Endothelial cell of umbilical vein (primary cell): ENCODE data around the gene PLA2G6. TPM values are rescaled to one million over a fixed set of nuclear protein-coding genes. Genes with fewer than 3 reads are reported as not detected.

Source experiments
- BruUV-seq: library from RNA; stranded (reverse); fragments of 400-500 nt; replicated peaks from 2 replicates; lab custom pipeline; 2021; lab: Mats Ljungman, UMichigan
- CTCF ChIA-PET: fragments of 300-600, 350-600 bp; sonication (Branson Sonifier 250); formaldehyde crosslinking; loops from one replicate; lab custom pipeline; 2021; ENCODE audit warnings: antibody characterized with exemption, inconsistent platforms; lab: Charles Lee
- POLR2A ChIA-PET: fragments of 300-600, 350-600 bp; sonication (Branson Sonifier 250); formaldehyde crosslinking; loops from one replicate; lab custom pipeline; 2021; ENCODE audit warnings: antibody characterized with exemption, inconsistent platforms; lab: Charles Lee
- DNase-seq: peaks from one replicate; pipeline ENCODE4 v3.0.0-alpha.2; 2011; ENCODE audit warnings: low read depth, low spot score
- FAIRE-seq: peaks from 2 replicates; lab custom pipeline; 2011; peaks lifted over from hg19 to GRCh38; lab: Jason Lieb, UNC
- H2AFZ ChIP-seq: 2 replicates; pipeline ENCODE4 v1.6.0; 2012; ENCODE audit warnings: low read depth, low read length, control low read depth, inconsistent platforms
- H3K27ac ChIP-seq: 2 replicates; pipeline ENCODE4 v1.5.1; 2011; ENCODE audit warnings: low read depth, mild to moderate bottlenecking, control low read depth, low read length, moderate library complexity; ENCODE audit not compliant: insufficient read depth
- H3K27me3 ChIP-seq, 2 experiments: 2 replicates each; pipeline versions ENCODE4 v1.6.0 to v1.6.1; 2011; ENCODE audit warnings: low read length in 2 of 2, mixed read lengths in 1 of 2; ENCODE audit not compliant: control insufficient read depth in 2 of 2, insufficient read depth in 2 of 2
- H3K36me3 ChIP-seq, 2 experiments: 2 replicates in 1 of 2; 3 replicates in 1 of 2; pipeline ENCODE4 v1.5.1; 2011; ENCODE audit warnings: low read length in 2 of 2, mild to moderate bottlenecking in 1 of 2, moderate library complexity in 1 of 2; ENCODE audit not compliant: control insufficient read depth in 2 of 2, insufficient read depth in 2 of 2; ENCODE audit errors: extremely low read depth in 1 of 2
- H3K4me1 ChIP-seq: 3 replicates; pipeline ENCODE4 v1.5.1; 2011; ENCODE audit warnings: mild to moderate bottlenecking, low read length; ENCODE audit not compliant: control insufficient read depth, insufficient read depth; ENCODE audit errors: extremely low read depth
- H3K4me2 ChIP-seq: 2 replicates; pipeline ENCODE4 v1.6.1; 2011; ENCODE audit warnings: low read length, control low read depth, mixed read lengths; ENCODE audit not compliant: insufficient read depth
- H3K4me3 ChIP-seq, 3 experiments: fragments of 200-600 bp in 1 of 3; sonication (generic), shearing (Covaris generic) in 1 of 3; replicated peaks in 1 of 3; 2 replicates each; pipeline ENCODE4 v1.5.1; 2011 to 2016; ENCODE audit warnings: control low read depth in 3 of 3, low read length in 3 of 3, mild to moderate bottlenecking in 2 of 3, inconsistent platforms in 1 of 3, low read depth in 1 of 3, moderate library complexity in 1 of 3; ENCODE audit not compliant: insufficient read depth in 1 of 3
- H3K79me2 ChIP-seq: 2 replicates; pipeline ENCODE4 v1.6.0; 2012; ENCODE audit warnings: low read length, inconsistent platforms; ENCODE audit not compliant: control insufficient read depth, insufficient read depth
- H3K9ac ChIP-seq: replicated peaks from 2 replicates; pipeline ENCODE3; 2011; ENCODE audit warnings: low read length, control low read depth; ENCODE audit not compliant: insufficient read depth; ENCODE audit errors: extremely low read depth
- H3K9me1 ChIP-seq: replicated peaks from 3 replicates; pipeline ENCODE4 v1.6.0; 2011; ENCODE audit warnings: mild to moderate bottlenecking, low read length; ENCODE audit not compliant: control insufficient read depth, insufficient read depth; ENCODE audit errors: extremely low read depth
- H3K9me3 ChIP-seq: replicated peaks from 2 replicates; pipeline ENCODE4 v1.5.1; 2012; ENCODE audit warnings: low read length, inconsistent platforms; ENCODE audit not compliant: control insufficient read depth, insufficient read depth
- H4K20me1 ChIP-seq: replicated peaks from 2 replicates; pipeline ENCODE3; 2011; ENCODE audit warnings: mild to moderate bottlenecking, low read length; ENCODE audit not compliant: control insufficient read depth, insufficient read depth; ENCODE audit errors: extremely low read depth
- EZH2 ChIP-seq: IDR thresholded peaks from 2 replicates; pipeline ENCODE4 v1.6.1; 2012; ENCODE audit warnings: borderline replicate concordance, low read depth, mild to moderate bottlenecking, moderate library complexity, low read length, inconsistent platforms; ENCODE audit not compliant: severe bottlenecking
- FOS ChIP-seq: IDR thresholded peaks from 2 replicates; pipeline ENCODE4 v1.6.1; 2011; ENCODE audit warnings: mild to moderate bottlenecking, low read length, moderate library complexity, borderline replicate concordance; ENCODE audit not compliant: insufficient read depth
- GATA2 ChIP-seq: IDR thresholded peaks from 2 replicates; pipeline ENCODE4 v1.7.0; 2011; ENCODE audit warnings: low read depth, mild to moderate bottlenecking, moderate library complexity, mixed read lengths, low read length; ENCODE audit not compliant: insufficient read length, insufficient read depth
- JUN ChIP-seq: IDR thresholded peaks from 2 replicates; pipeline ENCODE4 v1.6.1; 2011; ENCODE audit warnings: borderline replicate concordance, low read depth; ENCODE audit not compliant: insufficient read length, insufficient read depth
- MYC ChIP-seq: IDR thresholded peaks from one replicate; pipeline ENCODE4 v1.6.1; 2011; ENCODE audit warnings: mild to moderate bottlenecking, low read depth, low read length
- POLR2A ChIP-seq: IDR thresholded peaks from 2 replicates; pipeline ENCODE4 v1.6.1; 2012; ENCODE audit warnings: low read depth, mild to moderate bottlenecking, control low read depth, low read length
- POLR2AphosphoS5 ChIP-seq: IDR thresholded peaks from 2 replicates; pipeline ENCODE4 v1.6.1; 2012; ENCODE audit warnings: low read depth, mild to moderate bottlenecking, control low read depth, low read length, moderate library complexity; ENCODE audit not compliant: insufficient read depth
- dilution Hi-C: fragments of 300-500 bp; cut with MboI; formaldehyde crosslinking; loops from one replicate; pipeline ENCODE4 v1.15.0; 2019; ENCODE audit warnings: low sequenced_read_pairs; ENCODE audit not compliant: extremely low pct_ligation_motif_present
- intact Hi-C: fragments of 100-400 bp; cut with micrococcal nuclease; formaldehyde crosslinking; loops from one replicate; pipeline ENCODE4 v1.10.0; 2022
- polyA plus RNA-seq, 4 experiments: library from polyadenylated mRNA; depleted of rRNA in 3 of 4; stranded (reverse) in 3 of 4; unstranded in 1 of 4; fragments of >200 nt; gene quantifications; 2 replicates each; pipeline versions ENCODE4 v1.2.1 to v1.2.3, GENCODE V29; 2011 to 2012; ENCODE audit warnings: missing spikeins in 1 of 4
- total RNA-seq: library from RNA; stranded (reverse); gene quantifications from 2 replicates; pipeline ENCODE4 v1.2.3, GENCODE V29; 2021
- TF ChIP-seq, protein P1 (sequence below), 2 donors: IDR thresholded peaks; 1 replicate in 1 of 2; 2 replicates in 1 of 2; pipeline ENCODE4 v1.5.1; 2011; ENCODE audit warnings: low read length in 2 of 2, mild to moderate bottlenecking in 2 of 2, moderate library complexity in 2 of 2, control low read depth in 1 of 2, inconsistent platforms in 1 of 2, low read depth in 1 of 2; ENCODE audit not compliant: insufficient read depth in 1 of 2; ENCODE audit errors: extremely low read depth in 1 of 2
- TF ChIP-seq, protein P2 (sequence below): IDR thresholded peaks from 2 replicates; pipeline ENCODE4 v1.6.1; 2011; ENCODE audit not compliant: insufficient read depth, insufficient read length

PLA2G6 gene
- total and polyA plus RNA-seq, 2 donors (not counting 3 experiments of a cell fraction or from before 2014, with no cell fraction given), result 6.6 to 10.3 TPM

DNA sequence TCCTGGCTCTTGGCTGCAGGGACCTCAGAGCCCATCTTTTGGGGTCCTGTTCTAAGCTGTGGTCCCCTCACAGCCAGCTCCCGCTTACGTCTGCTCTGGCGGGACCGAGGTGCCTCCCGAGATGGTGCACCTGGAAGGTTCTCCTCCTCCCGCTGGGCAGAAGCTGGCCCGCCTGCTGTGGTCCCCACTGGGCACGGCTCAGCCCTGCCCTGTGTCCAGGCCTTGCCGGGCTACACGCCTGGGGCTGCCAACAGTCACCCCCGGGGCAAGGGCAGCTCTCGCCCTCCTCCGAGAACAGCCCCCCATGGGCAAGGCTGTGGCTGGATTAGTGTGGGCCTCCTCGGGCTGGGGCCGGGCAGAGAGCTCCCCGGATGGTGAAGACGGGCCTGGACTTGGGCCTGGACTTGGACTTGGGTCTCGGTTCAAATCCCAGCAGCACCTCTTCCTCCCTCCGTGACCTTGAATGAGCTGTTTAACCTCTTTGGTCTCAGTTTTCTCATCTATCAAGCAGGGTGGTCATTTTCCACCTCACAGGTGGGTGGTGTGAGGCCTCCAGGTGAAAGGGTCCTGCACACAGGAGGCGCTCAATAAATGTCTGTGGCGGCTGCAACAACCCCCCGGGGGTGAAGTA, 72.1 kb downstream of the PLA2G6 start:
- DNase-seq, result no peak
- Histone ChIP-seq H4K20me1 (no peaks in the 10 kb centered on the region), H3K36me3 (no peaks in the 10 kb centered on the region), H3K4me1 (no peaks in the 10 kb centered on the region), H3K27ac (no peak overlapping the region), H3K27me3 (no peaks in the 10 kb centered on the region), H3K4me2 (no peak overlapping the region), H2AFZ (no peak overlapping the region), H3K4me3 (no peak overlapping the region), H3K9me3 (no peaks in the 10 kb centered on the region), H3K9ac (no peak overlapping the region), H3K79me2 (no peaks in the 10 kb centered on the region), H3K9me1 (no peaks in the 10 kb centered on the region)
- dilution Hi-C loops (no loop called here), intact Hi-C loops (no loop called here)
- TF ChIP-seq, protein P1, sequence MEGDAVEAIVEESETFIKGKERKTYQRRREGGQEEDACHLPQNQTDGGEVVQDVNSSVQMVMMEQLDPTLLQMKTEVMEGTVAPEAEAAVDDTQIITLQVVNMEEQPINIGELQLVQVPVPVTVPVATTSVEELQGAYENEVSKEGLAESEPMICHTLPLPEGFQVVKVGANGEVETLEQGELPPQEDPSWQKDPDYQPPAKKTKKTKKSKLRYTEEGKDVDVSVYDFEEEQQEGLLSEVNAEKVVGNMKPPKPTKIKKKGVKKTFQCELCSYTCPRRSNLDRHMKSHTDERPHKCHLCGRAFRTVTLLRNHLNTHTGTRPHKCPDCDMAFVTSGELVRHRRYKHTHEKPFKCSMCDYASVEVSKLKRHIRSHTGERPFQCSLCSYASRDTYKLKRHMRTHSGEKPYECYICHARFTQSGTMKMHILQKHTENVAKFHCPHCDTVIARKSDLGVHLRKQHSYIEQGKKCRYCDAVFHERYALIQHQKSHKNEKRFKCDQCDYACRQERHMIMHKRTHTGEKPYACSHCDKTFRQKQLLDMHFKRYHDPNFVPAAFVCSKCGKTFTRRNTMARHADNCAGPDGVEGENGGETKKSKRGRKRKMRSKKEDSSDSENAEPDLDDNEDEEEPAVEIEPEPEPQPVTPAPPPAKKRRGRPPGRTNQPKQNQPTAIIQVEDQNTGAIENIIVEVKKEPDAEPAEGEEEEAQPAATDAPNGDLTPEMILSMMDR (IDR thresholded peaks at IDR 0.05; ENCODE audit: extremely low read depth in 1 of 2, insufficient read depth in 1 of 2, low read depth in 1 of 2, low read length in 2 of 2), result no peak
- TF ChIP-seq POLR2A (no peak), POLR2AphosphoS5 (no peak), EZH2 (no peak), GATA2 (no peak), JUN (no peak), MYC (no peak), FOS (no peak)
- TF ChIP-seq, protein P2, sequence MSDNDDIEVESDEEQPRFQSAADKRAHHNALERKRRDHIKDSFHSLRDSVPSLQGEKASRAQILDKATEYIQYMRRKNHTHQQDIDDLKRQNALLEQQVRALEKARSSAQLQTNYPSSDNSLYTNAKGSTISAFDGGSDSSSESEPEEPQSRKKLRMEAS, result no peak
- FAIRE-seq, result no peak
- POLR2A ChIA-PET, result no interaction called here
- CTCF ChIA-PET, result interaction anchor here (0.9 to 1.4 kb wide), 4 partner anchors 9 to 92 kb away, joined by 3 to 4 read pairs (median 3); partner anchors contain the start of gene MAFF
- BruUV-seq, result no TSS peak
